ENCODE results near the gene DMRTA1. TPM values are rescaled to one million over a fixed set of nuclear protein-coding genes. Genes with fewer than 3 reads are reported as not detected.

Gene DMRTA1
- total RNA-seq, result 1.3 and 1.9 TPM in 2 replicates

DNA sequence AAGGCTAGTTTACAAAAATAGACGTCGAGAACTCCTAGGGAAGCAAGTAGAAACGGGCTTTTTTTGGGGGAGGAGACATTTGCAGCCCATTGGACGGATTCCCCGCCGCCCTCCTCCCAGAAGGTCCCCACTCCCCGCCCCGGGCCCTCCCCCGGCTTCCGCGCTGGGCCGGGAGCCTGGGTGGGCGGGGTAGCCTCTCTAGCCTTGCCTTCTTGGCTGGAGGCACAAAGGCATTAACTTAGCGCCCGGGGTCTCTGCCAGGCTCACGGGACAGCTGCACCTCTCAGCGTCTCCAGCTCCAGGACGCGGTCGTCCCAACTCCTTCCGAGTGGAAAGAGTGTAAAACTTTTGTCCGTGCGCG lies at the start of gene DMRTA1:
TSS of gene DMRTA1 (plus strand) at position 236 of the 361 bp plus-strand sequence. CDS start 242 bp downstream, outside the sequence.

Measured in mesangial cell (primary cell).